Measurements from ENCODE around the gene DACH1. TPM values are rescaled to one million over a fixed set of nuclear protein-coding genes. Genes with fewer than 3 reads are reported as not detected.
"Not testable (repeated sequence)": the region's sequence is repeated elsewhere in the genome, so short reads cannot be mapped to it uniquely, and the experiment has no call there.

Gene DACH1
- polyA plus RNA-seq (ENCODE audit: insufficient read length) = 120 TPM
- long read RNA-seq, donor 1, full-length matches to known transcripts = 28 of 77 reads
- long read RNA-seq, donor 1, partial matches to known transcripts = 49 of 77 reads
- long read RNA-seq, donor 1, other reads (novel, unspliced or antisense) = 0 of 77 reads
- long read RNA-seq, donor 2, full-length matches to known transcripts = 15 of 42 reads
- long read RNA-seq, donor 2, partial matches to known transcripts = 27 of 42 reads
- long read RNA-seq, donor 2, other reads (novel, unspliced or antisense) = 0 of 42 reads
- long read RNA-seq, donor 3, full-length matches to known transcripts = 11 of 48 reads
- long read RNA-seq, donor 3, partial matches to known transcripts = 37 of 48 reads
- long read RNA-seq, donor 3, other reads (novel, unspliced or antisense) = 0 of 48 reads
- long read RNA-seq, donor 4 = 0 reads
- long read RNA-seq, donor 5, full-length matches to known transcripts = 11 of 23 reads
- long read RNA-seq, donor 5, partial matches to known transcripts = 12 of 23 reads
- long read RNA-seq, donor 5, other reads (novel, unspliced or antisense) = 0 of 23 reads
- long read RNA-seq, donor 6, full-length matches to known transcripts = 14 of 41 reads
- long read RNA-seq, donor 6, partial matches to known transcripts = 27 of 41 reads
- long read RNA-seq, donor 6, other reads (novel, unspliced or antisense) = 0 of 41 reads
- long read RNA-seq, donor 7, full-length matches to known transcripts = 32 of 60 reads
- long read RNA-seq, donor 7, partial matches to known transcripts = 28 of 60 reads
- long read RNA-seq, donor 7, other reads (novel, unspliced or antisense) = 0 of 60 reads
- long read RNA-seq, donor 8, full-length matches to known transcripts = 11 of 37 reads
- long read RNA-seq, donor 8, partial matches to known transcripts = 26 of 37 reads
- long read RNA-seq, donor 8, other reads (novel, unspliced or antisense) = 0 of 37 reads

GRCh38 chr13:71867131-71867814, at the start of gene DACH1:
DACH1 (minus strand) TSS chr13:71867204.
- DNase-seq = peak; percentile 94

GRCh38 chr13:71913717-71914116, 46.7 kb upstream of the DACH1 start:
- no peak for DNase-seq

GRCh38 chr13:71912524-71912923, 45.5 kb upstream of the DACH1 start:
- DNase-seq = no peak

- DNase-seq = no peak
Observed at GRCh38 chr13:71906448-71906847, 39.4 kb upstream of the DACH1 start.

GRCh38 chr13:71902676-71903075, 35.7 kb upstream of the DACH1 start:
- DNase-seq = no peak

- not testable (repeated sequence) for DNase-seq
Observed at GRCh38 chr13:71893506-71893905, 26.5 kb upstream of the DACH1 start.

GRCh38 chr13:71886880-71887279, 19.9 kb upstream of the DACH1 start:
- DNase-seq = no peak

GRCh38 chr13:71882120-71882519, 15.1 kb upstream of the DACH1 start:
- DNase-seq = no peak

- no peak for DNase-seq
Observed at GRCh38 chr13:71880753-71881541, 13.9 kb upstream of the DACH1 start.

- no peak for DNase-seq
Observed at GRCh38 chr13:71879808-71880344, 12.9 kb upstream of the DACH1 start.

GRCh38 chr13:71879129-71879535, 12.1 kb upstream of the DACH1 start:
- DNase-seq = no peak

GRCh38 chr13:71877256-71877653, 10.3 kb upstream of the DACH1 start:
- DNase-seq = no peak

- no peak for DNase-seq
Observed at GRCh38 chr13:71876648-71877255, 9.7 kb upstream of the DACH1 start.

GRCh38 chr13:71875823-71876222, 8.8 kb upstream of the DACH1 start:
- no peak for DNase-seq

GRCh38 chr13:71874458-71874857, 7.5 kb upstream of the DACH1 start:
- no peak for DNase-seq

- no peak for DNase-seq
Observed at GRCh38 chr13:71873418-71874247, 6.6 kb upstream of the DACH1 start.

GRCh38 chr13:71871844-71872243, 4.8 kb upstream of the DACH1 start:
- no peak for DNase-seq

GRCh38 chr13:71871176-71871754, 4.3 kb upstream of the DACH1 start:
- no peak for DNase-seq

- DNase-seq = no peak
Observed at GRCh38 chr13:71870100-71870499, 3.1 kb upstream of the DACH1 start.

Measured in left kidney (tissue), 8 donors.